ENCODE data around the gene ZMYND10. TPM values are rescaled to one million over a fixed set of nuclear protein-coding genes. Genes with fewer than 3 reads are reported as not detected.

ZMYND10 gene
- total RNA-seq, 1 experiment from 2014 or later: 0.30 TPM

GRCh38 chr3:50371133-50371685, 25.7 kb upstream of the ZMYND10 start:
- no peak for DNase-seq (ENCODE audit: extremely low read depth, low read depth)

DNA sequence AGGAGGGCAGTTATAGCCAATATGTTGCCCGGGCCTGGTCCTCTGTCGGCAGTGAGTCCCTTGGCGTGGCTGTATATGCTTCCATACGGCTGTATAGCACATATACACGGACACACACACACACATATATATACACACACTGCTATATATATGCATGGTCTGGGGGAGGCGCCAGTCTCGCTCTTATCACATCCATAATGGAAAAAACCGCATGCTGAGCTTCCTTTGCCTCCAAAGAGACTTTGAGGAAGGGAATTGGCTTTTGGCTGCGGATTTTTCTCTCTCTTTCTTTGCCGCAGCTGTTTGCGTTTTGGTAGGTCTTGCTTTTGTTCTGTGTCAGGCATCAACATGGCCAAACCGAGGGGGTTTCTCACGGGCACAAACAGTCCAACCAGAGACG, 25.1 kb upstream of the ZMYND10 start:
- no peak for DNase-seq (ENCODE audit: extremely low read depth, low read depth)

- no peak for DNase-seq (ENCODE audit: extremely low read depth, low read depth)
These were observed 23.6 kb upstream of the ZMYND10 start for GRCh38 chr3:50369012-50369670.

- no peak for DNase-seq (ENCODE audit: extremely low read depth, low read depth)
These were observed 20.3 kb upstream of the ZMYND10 start for GRCh38 chr3:50365842-50366220.

DNA sequence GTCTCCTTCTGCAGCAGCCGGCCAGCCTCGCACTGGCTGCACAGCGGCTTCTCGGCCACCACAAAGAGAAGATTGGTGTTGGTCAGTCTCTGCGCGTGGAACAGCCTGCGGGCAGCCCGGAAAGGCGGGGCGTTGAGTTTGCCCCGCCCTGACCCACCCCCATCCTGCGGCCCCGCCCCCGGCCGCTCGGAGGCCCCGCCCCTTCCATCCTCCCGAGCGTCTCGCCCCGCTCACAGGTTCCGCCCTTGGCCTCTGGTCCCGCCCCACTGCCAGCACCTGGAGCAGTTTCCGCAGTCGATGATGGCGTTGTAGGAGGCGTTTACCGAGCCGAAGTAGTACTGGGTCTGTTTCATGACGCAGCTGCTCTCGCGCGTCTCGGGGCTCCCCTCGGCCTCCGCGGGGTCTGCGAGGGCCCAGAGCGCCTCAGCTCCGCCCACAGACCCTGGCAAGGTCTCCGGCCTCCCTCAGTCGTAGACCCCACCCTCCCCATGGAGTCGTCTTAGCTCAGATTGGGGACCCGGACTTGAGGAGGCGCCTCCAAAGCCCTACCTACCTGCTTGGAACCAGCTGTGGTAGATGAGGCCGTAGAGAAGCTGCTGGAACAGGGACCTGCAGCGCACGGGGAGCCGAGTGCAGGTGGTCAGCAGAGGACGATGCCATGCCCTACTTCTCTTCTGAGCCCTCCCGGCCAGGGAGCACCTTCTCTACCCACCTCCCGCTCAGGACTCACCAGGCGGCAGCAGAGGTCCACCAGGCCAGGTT, 19.7 kb upstream of the ZMYND10 start:
- DNase-seq (ENCODE audit: extremely low read depth, low read depth): no peak

DNA sequence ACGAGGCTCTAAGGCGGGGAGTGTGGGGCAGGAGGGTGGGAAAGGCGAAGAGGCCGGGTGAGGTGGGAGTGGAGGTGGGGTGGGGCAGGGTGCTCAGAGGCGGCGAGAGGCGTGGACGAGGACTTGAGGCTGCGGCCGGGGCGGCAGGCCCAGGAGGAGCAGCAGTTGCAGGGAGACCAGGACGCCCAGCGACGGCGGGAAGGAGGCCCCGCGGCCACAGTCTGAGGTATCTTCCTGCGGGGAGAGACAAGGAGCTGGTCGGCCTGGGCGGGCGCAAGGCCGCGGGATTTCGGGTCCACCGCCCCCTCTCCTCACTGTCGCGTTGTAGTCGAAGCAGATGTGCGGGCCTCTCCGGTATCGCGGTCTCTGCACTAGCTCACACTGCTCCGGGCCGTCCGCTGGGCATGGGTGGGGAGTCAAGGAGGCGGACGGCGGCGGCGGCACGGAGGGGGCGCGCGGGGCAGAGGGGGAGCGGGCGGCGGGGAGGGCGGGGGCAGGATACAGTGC, 19.1 kb upstream of the ZMYND10 start:
- DNase-seq (ENCODE audit: extremely low read depth, low read depth): no peak

GRCh38 chr3:50359760-50360110, 14.2 kb upstream of the ZMYND10 start:
- no peak for DNase-seq (ENCODE audit: extremely low read depth, low read depth)

- DNase-seq (ENCODE audit: extremely low read depth, low read depth): peak; percentile 96
These were observed 13.6 kb upstream of the ZMYND10 start, which contains the start of gene TMEM115 for GRCh38 chr3:50358911-50359759. Gene TMEM115 (minus strand): TSS chr3:50359521. CDS start chr3:50359063, 458 bp downstream.

GRCh38 chr3:50358355-50358910, 12.9 kb upstream of the ZMYND10 start:
- no peak for DNase-seq (ENCODE audit: extremely low read depth, low read depth)

GRCh38 chr3:50357481-50357880, 11.9 kb upstream of the ZMYND10 start:
- no peak for DNase-seq (ENCODE audit: extremely low read depth, low read depth)

DNA sequence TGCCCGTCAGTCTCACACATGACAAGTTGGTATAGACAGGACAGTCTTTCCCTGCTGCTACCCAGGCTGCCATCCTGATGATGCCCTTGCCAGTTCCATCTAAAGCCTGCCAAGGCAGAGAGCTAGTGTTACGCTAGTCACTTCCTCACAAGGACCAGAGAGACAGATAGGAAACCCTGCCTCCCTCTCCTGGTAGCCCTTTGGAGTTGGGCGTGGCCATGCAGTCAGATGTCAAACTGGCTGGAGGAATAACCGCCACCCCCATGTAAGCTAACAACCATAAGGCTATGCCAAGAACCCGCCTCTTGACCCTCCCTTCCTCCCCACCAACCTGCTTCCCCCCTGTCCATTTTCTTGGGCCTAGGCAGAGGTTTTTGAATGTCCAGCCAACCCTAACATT, 11.0 kb upstream of the ZMYND10 start:
- no peak for DNase-seq (ENCODE audit: extremely low read depth, low read depth)

GRCh38 chr3:50355829-50356552, 10.5 kb upstream of the ZMYND10 start:
- DNase-seq (ENCODE audit: extremely low read depth, low read depth): no peak

GRCh38 chr3:50354850-50355249, 9.3 kb upstream of the ZMYND10 start:
- DNase-seq (ENCODE audit: extremely low read depth, low read depth): no peak

DNA sequence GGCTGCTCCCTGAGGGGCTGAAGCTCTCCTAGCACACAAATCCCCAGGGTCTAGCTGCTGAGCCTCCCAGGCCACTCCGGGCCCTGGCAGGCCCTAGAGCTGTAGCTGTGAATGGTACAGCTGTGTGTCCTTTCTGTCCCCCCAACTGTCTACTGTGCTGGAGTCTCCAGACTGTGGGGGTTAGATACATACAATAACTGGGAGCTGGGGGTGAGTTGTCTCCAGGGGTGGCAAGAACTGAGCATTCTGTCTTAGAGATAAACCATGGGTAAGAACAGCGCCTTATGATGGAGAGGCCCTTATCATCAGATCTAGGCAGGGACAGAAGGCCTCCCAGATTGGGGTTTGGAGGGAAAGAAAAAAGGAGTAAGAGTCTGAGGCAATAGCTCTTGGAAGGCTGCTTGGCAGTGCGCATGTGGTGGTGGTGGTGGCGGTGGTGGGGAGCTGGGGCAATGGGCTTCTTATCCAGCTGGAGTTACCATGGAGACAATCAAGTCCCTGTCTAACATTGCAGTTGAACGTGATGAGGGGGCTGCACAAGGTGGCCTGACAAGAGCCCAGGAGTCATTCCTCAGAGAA, 8.7 kb upstream of the ZMYND10 start:
- DNase-seq (ENCODE audit: extremely low read depth, low read depth): no peak

- no peak for DNase-seq (ENCODE audit: extremely low read depth, low read depth)
These were observed 7.9 kb upstream of the ZMYND10 start for GRCh38 chr3:50353245-50354004.

GRCh38 chr3:50352781-50353180, 7.2 kb upstream of the ZMYND10 start:
- no peak for DNase-seq (ENCODE audit: extremely low read depth, low read depth)

GRCh38 chr3:50351323-50351697, 5.8 kb upstream of the ZMYND10 start:
- no peak for DNase-seq (ENCODE audit: extremely low read depth, low read depth)

DNA sequence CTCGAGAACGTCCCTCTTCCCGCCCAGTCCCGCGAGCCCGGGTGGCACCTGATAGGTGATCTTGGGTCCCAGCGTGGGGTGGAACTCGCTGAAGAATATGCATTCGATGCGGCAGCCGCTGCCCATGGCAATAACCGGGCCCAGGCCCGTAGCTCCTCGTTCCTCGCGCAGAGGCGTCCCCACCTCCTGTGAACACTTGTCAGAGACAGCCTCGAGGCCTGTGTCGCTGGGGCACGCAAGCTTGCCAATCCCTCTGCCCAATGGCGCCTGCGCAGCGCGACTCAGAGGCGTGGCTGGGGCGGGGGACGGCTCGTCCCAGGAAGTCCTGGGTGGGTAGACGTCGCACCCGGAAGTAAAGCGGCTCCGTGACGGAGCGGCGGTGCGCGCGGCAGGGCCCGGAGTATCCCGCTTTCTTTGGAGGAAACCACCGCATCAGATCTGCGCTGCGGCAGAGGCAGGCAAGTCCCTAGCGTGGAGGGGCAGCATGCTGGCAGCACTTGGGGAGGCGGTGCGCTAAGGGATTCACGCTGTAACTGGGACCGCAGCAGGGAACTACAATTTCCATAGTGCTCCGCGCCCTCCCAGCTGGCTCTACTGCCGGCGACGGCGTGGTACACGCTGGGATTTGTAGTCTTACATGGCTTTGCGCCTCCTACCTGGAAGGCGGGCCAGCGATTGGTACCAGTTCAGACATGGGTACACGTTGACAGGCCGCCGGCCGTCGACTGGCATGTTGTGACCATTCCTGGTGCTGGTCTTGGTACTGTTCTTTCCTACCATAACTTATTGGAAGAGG, 5.2 kb upstream of the ZMYND10 start, which contains the start of the genes CYB561D2 and NPRL2:
CYB561D2 (plus strand) TSS at position 336 of the 796 bp plus-strand sequence. CDS start 572 bp downstream, outside the sequence.
NPRL2 (minus strand) TSS at position 249 of the 796 bp plus-strand sequence; CDS start at position 126, 123 bp downstream.
- DNase-seq (ENCODE audit: extremely low read depth, low read depth): peak; percentile 88

Measured in NCI-H460 (cell line).